OCI-LY1 (cell line): ENCODE results near the gene TRAPPC1.

ENCODE experiments used
- CTCF ChIP-seq: fragments of 200-600 bp; sonication (generic), shearing (Covaris generic); IDR thresholded peaks from 2 replicates; pipeline ENCODE4 v1.5.1; 2017; ENCODE audit warnings: mild to moderate bottlenecking, antibody characterized with exemption, low read length, moderate library complexity, mixed read lengths
- EZH2 ChIP-seq: fragments of 200-600 bp; sonication (generic), shearing (Covaris generic); IDR thresholded peaks from 2 replicates; pipeline ENCODE4 v1.8.0; 2017; ENCODE audit warnings: borderline replicate concordance, mixed run types, mild to moderate bottlenecking, antibody characterized with exemption, low read length, moderate library complexity, mixed read lengths

GRCh38 chr17:7943291-7943690, 11.5 kb upstream of the TRAPPC1 start:
- no peak for TF ChIP-seq CTCF
- TF ChIP-seq EZH2 = no peak
